SK-N-SH (cell line): Measurements from ENCODE around the gene SERP2.

Experiments used
- EZH2phosphoT487 ChIP-seq: fragments of 200-600 bp; sonication (generic); IDR thresholded peaks from 2 replicates; pipeline ENCODE4 v1.6.1; 2017; ENCODE audit warnings: low read depth, mixed run types, mild to moderate bottlenecking, antibody characterized with exemption, moderate library complexity, borderline replicate concordance
- FOSL2 ChIP-seq: IDR thresholded peaks from 2 replicates; pipeline ENCODE4 v1.4.0; 2012; ENCODE audit warnings: low read depth, mild to moderate bottlenecking, moderate library complexity, borderline replicate concordance
- GABPA ChIP-seq: IDR thresholded peaks from 2 replicates; pipeline ENCODE4 v1.4.0; 2012; ENCODE audit warnings: low read depth, mild to moderate bottlenecking
- TCF12 ChIP-seq: IDR thresholded peaks from 2 replicates; pipeline ENCODE4 v1.4.0; 2012
- YY1 ChIP-seq: IDR thresholded peaks from 2 replicates; pipeline ENCODE4 v1.4.0; 2012; ENCODE audit warnings: low read depth, mild to moderate bottlenecking
- TF ChIP-seq, protein P1 (sequence below): fragments of 200-600 bp; sonication (generic); IDR thresholded peaks from 2 replicates; pipeline ENCODE4 v1.6.1; 2017; ENCODE audit warnings: antibody characterized with exemption, mild to moderate bottlenecking, moderate library complexity
- TF ChIP-seq, protein P2 (sequence below): IDR thresholded peaks from 2 replicates; pipeline ENCODE4 v1.4.0; 2012; ENCODE audit warnings: low read depth

DNA sequence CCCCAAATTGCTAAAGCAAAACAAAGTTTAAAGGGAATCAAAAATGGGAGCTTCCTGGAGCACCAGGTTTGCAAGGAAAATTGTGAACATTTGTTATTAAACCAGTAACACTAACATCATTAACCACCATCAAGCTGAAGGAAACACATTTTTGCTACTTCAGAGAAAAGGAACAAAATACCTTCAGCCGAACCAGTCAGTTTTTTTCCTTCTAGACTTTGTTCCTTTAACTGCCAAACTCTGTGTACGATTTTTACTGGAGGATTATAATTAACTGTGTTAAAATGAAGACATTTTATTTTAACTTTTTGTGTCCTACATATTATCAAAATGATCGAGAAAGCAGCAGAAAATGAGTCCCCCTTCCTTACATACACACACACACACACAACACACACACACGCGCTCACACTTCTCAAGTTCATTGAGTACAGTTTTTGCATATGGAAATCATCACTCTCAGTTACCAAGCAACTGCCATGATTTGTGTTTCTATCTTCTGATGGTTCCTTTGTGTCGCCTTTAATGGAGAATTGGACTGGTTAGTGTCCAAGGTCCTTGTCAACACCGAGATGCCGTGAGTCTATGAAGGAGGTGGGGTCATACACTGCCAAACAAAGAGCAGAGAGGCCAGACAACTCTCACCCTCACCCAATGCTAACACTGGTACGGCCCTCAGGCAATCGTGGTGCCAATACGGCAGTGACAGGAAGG is 9.8 kb upstream of the SERP2 start:
- TF ChIP-seq, protein P1, sequence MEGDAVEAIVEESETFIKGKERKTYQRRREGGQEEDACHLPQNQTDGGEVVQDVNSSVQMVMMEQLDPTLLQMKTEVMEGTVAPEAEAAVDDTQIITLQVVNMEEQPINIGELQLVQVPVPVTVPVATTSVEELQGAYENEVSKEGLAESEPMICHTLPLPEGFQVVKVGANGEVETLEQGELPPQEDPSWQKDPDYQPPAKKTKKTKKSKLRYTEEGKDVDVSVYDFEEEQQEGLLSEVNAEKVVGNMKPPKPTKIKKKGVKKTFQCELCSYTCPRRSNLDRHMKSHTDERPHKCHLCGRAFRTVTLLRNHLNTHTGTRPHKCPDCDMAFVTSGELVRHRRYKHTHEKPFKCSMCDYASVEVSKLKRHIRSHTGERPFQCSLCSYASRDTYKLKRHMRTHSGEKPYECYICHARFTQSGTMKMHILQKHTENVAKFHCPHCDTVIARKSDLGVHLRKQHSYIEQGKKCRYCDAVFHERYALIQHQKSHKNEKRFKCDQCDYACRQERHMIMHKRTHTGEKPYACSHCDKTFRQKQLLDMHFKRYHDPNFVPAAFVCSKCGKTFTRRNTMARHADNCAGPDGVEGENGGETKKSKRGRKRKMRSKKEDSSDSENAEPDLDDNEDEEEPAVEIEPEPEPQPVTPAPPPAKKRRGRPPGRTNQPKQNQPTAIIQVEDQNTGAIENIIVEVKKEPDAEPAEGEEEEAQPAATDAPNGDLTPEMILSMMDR, result no peak
- no peak for TF ChIP-seq YY1
- no peak for TF ChIP-seq EZH2phosphoT487
- no peak for TF ChIP-seq FOSL2
- TF ChIP-seq TCF12, result no peak
- TF ChIP-seq GABPA, result no peak
- TF ChIP-seq, protein P2, sequence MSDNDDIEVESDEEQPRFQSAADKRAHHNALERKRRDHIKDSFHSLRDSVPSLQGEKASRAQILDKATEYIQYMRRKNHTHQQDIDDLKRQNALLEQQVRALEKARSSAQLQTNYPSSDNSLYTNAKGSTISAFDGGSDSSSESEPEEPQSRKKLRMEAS, result no peak
